SK-N-SH (cell line): ENCODE measurements around the gene BCL11B. TPM values are rescaled to one million over a fixed set of nuclear protein-coding genes. Genes with fewer than 3 reads are reported as not detected.

Source experiments
- CTCF ChIA-PET: fragments of 300-600, 350-600 bp; formaldehyde crosslinking; extraction: SDS; loops from one replicate; lab custom pipeline; 2021; lab: Yijun Ruan, JAX
- POLR2A ChIA-PET: fragments of 350-600 bp; sonication (Branson Sonifier 250); formaldehyde crosslinking; extraction: SDS; loops from one replicate; lab custom pipeline; 2020; ENCODE audit warnings: antibody characterized with exemption, inconsistent platforms; lab: Yijun Ruan, JAX
- DNase-seq: peaks from one replicate; pipeline ENCODE4 v3.0.0; 2012
- H2AFZ ChIP-seq: fragments of 200-600 bp; sonication (generic); 2 replicates; pipeline ENCODE4 v1.8.1; 2016; ENCODE audit warnings: antibody characterized with exemption, mild to moderate bottlenecking, low read depth
- H3F3A ChIP-seq: fragments of 200-600 bp; sonication (generic); replicated peaks from 2 replicates; pipeline ENCODE3; 2016; ENCODE audit warnings: antibody characterized with exemption, mild to moderate bottlenecking; ENCODE audit not compliant: insufficient read depth
- H3K27ac ChIP-seq, 2 experiments: fragments of 200-500 bp in 1 of 2; fragments of 200-600 bp in 1 of 2; sonication (Bioruptor generic) in 1 of 2; sonication (generic), shearing (Covaris generic) in 1 of 2; 2 replicates each; pipeline versions ENCODE4 v1.5.1 to v1.6.1; 2014 to 2016; ENCODE audit warnings: low read depth in 2 of 2, inconsistent platforms in 1 of 2, low read length in 1 of 2, mild to moderate bottlenecking in 1 of 2, mixed read lengths in 1 of 2
- H3K27me3 ChIP-seq: fragments of 200-600 bp; sonication (generic), shearing (Covaris generic); 2 replicates; pipeline ENCODE4 v1.6.1; 2016; ENCODE audit warnings: mixed run types; ENCODE audit not compliant: insufficient read depth
- H3K36me3 ChIP-seq, 2 experiments: fragments of 200-500 bp in 1 of 2; fragments of 200-600 bp in 1 of 2; sonication (Bioruptor generic) in 1 of 2; sonication (generic) in 1 of 2; replicated peaks in 1 of 2; 2 replicates each; pipeline versions ENCODE3 to v1.5.1; 2014 to 2016; ENCODE audit warnings: low read length in 1 of 2, mild to moderate bottlenecking in 1 of 2; ENCODE audit not compliant: insufficient read depth in 2 of 2, control insufficient read depth in 1 of 2
- H3K4me1 ChIP-seq, 2 experiments: fragments of 200-500 bp in 1 of 2; fragments of 200-600 bp in 1 of 2; sonication (Bioruptor generic) in 1 of 2; sonication (generic), shearing (Covaris generic) in 1 of 2; 2 replicates each; pipeline versions ENCODE4 v1.5.1 to v1.6.1; 2014 to 2016; ENCODE audit warnings: low read depth in 1 of 2, low read length in 1 of 2, mixed run types in 1 of 2; ENCODE audit not compliant: insufficient read depth in 2 of 2, control insufficient read depth in 1 of 2
- H3K4me2 ChIP-seq: fragments of 200-600 bp; sonication (generic), shearing (Covaris generic); 2 replicates; pipeline ENCODE4 v1.6.1; 2017; ENCODE audit warnings: mixed run types
- H3K4me3 ChIP-seq, 2 experiments: fragments of 200-500 bp in 1 of 2; fragments of 200-600 bp in 1 of 2; sonication (Bioruptor generic) in 1 of 2; sonication (generic), shearing (Covaris generic) in 1 of 2; 2 replicates each; pipeline versions ENCODE4 v1.5.1 to v1.8.1; 2014 to 2016; ENCODE audit warnings: low read depth in 2 of 2, inconsistent platforms in 1 of 2, low read length in 1 of 2, mild to moderate bottlenecking in 1 of 2, mixed read lengths in 1 of 2, moderate library complexity in 1 of 2
- H3K79me2 ChIP-seq: fragments of 200-600 bp; sonication (generic); 2 replicates; pipeline ENCODE4 v1.8.1; 2017; ENCODE audit warnings: mild to moderate bottlenecking; ENCODE audit not compliant: insufficient read depth
- H3K9ac ChIP-seq: fragments of 200-600 bp; sonication (generic); 2 replicates; pipeline ENCODE4 v1.6.1; 2017; ENCODE audit warnings: mixed run types
- H3K9me2 ChIP-seq: fragments of 200-600 bp; sonication (generic); 2 replicates; pipeline ENCODE4 v1.6.1; 2017; ENCODE audit warnings: mixed run types
- H3K9me3 ChIP-seq: fragments of 200-600 bp; sonication (generic); 2 replicates; pipeline ENCODE4 v1.6.1; 2017; ENCODE audit warnings: mixed run types, mild to moderate bottlenecking, moderate library complexity
- H4K20me1 ChIP-seq: fragments of 200-600 bp; sonication (generic); 2 replicates; pipeline ENCODE4 v1.6.1; 2017; ENCODE audit warnings: mild to moderate bottlenecking, mixed run types; ENCODE audit not compliant: insufficient read depth
- CHD2 ChIP-seq: fragments of 150-350 bp; IDR thresholded peaks from 2 replicates; pipeline ENCODE4 v1.6.1; 2018; ENCODE audit warnings: low read length; ENCODE audit not compliant: partially characterized antibody
- IRF3 ChIP-seq: fragments of 150-350 bp; IDR thresholded peaks from 2 replicates; pipeline ENCODE4 v1.6.1; 2016; ENCODE audit warnings: mild to moderate bottlenecking, low read depth, low read length
- JUND ChIP-seq: IDR thresholded peaks from 2 replicates; pipeline ENCODE4 v1.4.0; 2012
- MXI1 ChIP-seq: IDR thresholded peaks from 2 replicates; pipeline ENCODE4 v1.6.1; 2012; ENCODE audit warnings: mild to moderate bottlenecking, low read depth, low read length, improper control_type of control experiment
- RFX5 ChIP-seq: IDR thresholded peaks from 2 replicates; pipeline ENCODE4 v1.6.1; 2012; ENCODE audit warnings: mild to moderate bottlenecking, improper control_type of control experiment, low read length
- SIN3A ChIP-seq: IDR thresholded peaks from 2 replicates; pipeline ENCODE4 v1.6.1; 2012; ENCODE audit warnings: low read depth, mild to moderate bottlenecking, low read length, moderate library complexity, borderline replicate concordance
- TCF12 ChIP-seq: IDR thresholded peaks from 2 replicates; pipeline ENCODE4 v1.4.0; 2012
- USF1 ChIP-seq: IDR thresholded peaks from 2 replicates; pipeline ENCODE4 v1.4.0; 2012; ENCODE audit warnings: low read depth, borderline replicate concordance
- USF2 ChIP-seq: fragments of 150-350 bp; IDR thresholded peaks from 2 replicates; pipeline ENCODE4 v1.6.1; 2017; ENCODE audit warnings: antibody characterized with exemption, low read length, low read depth, borderline replicate concordance
- YY1 ChIP-seq: IDR thresholded peaks from 2 replicates; pipeline ENCODE4 v1.4.0; 2012; ENCODE audit warnings: low read depth, mild to moderate bottlenecking
- WGBS: methylation state at CpG from one replicate; pipeline ENCODE4 v1.1.6; 2017; ENCODE audit warnings: low lambda C conversion rate; 5-methylcytosine and 5-hydroxymethylcytosine counted together
- polyA plus RNA-seq, 3 experiments: library from polyadenylated mRNA; depleted of rRNA; stranded (reverse); fragments of >200 nt; gene quantifications; 2 replicates each; pipeline ENCODE4 v1.2.3, GENCODE V29; 2012
- TF ChIP-seq, protein P1 (sequence below): fragments of 200-600 bp; sonication (generic); IDR thresholded peaks from 2 replicates; pipeline ENCODE4 v1.6.1; 2017; ENCODE audit warnings: antibody characterized with exemption, mild to moderate bottlenecking, moderate library complexity
- TF ChIP-seq, protein P2 (sequence below): IDR thresholded peaks from 2 replicates; pipeline ENCODE4 v1.6.1; 2012; ENCODE audit warnings: mild to moderate bottlenecking, low read depth, low read length, moderate library complexity
- TF ChIP-seq, protein P3 (sequence below): IDR thresholded peaks from 2 replicates; pipeline ENCODE4 v1.4.0; 2012; ENCODE audit warnings: low read depth, borderline replicate concordance

The BCL11B gene
- polyA plus RNA-seq, 1 of the 3 experiments (the other 2 are of a cell fraction) = not detected

DNA sequence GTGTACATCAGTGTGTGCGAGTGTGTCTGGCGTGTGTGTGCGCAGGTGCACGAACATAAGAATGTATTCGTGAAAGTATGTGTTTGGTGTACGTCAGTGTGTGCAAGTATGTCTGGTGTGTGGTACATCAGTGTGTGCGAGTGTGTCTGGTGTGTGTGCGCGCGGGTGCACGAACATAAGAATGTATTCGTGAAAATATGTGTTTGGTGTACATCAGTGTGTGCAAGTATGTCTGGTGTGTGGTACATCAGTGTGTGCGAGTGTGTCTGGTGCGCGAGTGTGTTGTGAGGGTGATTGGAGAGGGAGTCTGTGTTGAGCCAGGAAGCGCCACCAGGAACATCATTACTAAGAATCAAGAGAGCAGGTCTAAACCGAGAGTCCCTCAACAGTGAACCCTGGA, 143.8 kb downstream of the BCL11B start (continued):
- TF ChIP-seq, protein P1, sequence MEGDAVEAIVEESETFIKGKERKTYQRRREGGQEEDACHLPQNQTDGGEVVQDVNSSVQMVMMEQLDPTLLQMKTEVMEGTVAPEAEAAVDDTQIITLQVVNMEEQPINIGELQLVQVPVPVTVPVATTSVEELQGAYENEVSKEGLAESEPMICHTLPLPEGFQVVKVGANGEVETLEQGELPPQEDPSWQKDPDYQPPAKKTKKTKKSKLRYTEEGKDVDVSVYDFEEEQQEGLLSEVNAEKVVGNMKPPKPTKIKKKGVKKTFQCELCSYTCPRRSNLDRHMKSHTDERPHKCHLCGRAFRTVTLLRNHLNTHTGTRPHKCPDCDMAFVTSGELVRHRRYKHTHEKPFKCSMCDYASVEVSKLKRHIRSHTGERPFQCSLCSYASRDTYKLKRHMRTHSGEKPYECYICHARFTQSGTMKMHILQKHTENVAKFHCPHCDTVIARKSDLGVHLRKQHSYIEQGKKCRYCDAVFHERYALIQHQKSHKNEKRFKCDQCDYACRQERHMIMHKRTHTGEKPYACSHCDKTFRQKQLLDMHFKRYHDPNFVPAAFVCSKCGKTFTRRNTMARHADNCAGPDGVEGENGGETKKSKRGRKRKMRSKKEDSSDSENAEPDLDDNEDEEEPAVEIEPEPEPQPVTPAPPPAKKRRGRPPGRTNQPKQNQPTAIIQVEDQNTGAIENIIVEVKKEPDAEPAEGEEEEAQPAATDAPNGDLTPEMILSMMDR = no peak
- TF ChIP-seq MXI1 (no peak), TCF12 (no peak)

DNA sequence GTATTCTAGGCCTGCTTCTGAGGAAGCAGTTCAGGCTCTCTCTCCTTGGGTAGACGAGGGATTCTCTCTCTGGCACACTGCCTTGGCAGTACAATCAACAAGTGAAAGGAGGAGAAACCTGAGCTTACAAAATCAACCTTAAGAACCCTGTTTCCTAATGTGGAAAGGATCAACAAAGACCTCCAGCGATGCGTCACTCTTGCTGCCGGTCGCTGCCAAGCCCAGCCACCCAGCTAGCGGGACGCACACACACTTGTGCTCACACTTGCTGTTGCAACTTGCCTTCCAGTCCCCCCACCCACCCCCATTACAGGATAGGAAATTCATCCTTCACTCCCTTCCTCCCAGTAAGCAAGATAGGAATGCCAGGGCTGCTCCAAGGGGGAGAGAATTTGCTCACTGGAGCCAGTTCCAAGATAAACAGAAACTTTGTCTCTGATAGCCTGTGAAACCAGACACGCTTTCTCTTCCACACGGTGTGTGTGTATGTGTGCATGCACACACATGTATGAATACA, 144.3 kb downstream of the BCL11B start:
- H3K4me3 ChIP-seq = no peak overlapping the region
- CTCF ChIA-PET = interaction anchor here (1.1 kb wide), 1 partner anchor 138 kb away, joined by 5 read pairs; no protein-coding TSS in a partner anchor
- no peaks in the 10 kb centered on the region for H3F3A ChIP-seq
- no peak overlapping the region for H3K4me2 ChIP-seq
- H4K20me1 ChIP-seq = no peaks in the 10 kb centered on the region
- POLR2A ChIA-PET = no interaction called here
- no peaks in the 10 kb centered on the region for H3K36me3 ChIP-seq
- no peak overlapping the region for H2AFZ ChIP-seq
- no peaks in the 10 kb centered on the region for H3K4me1 ChIP-seq
- H3K27ac ChIP-seq = no peak overlapping the region
- H3K79me2 ChIP-seq = no peaks in the 10 kb centered on the region
- H3K9me2 ChIP-seq = no peaks in the 10 kb centered on the region
- peaks cover 65% of the 10 kb centered on the region for H3K27me3 ChIP-seq
- no peak overlapping the region for H3K9ac ChIP-seq
- 5% methylated on average over 9 of the region's 9 CpGs for WGBS
- H3K9me3 ChIP-seq = no peaks in the 10 kb centered on the region
- no peak for DNase-seq
- TF ChIP-seq YY1 = no peak
- TF ChIP-seq CHD2 = no peak
- TF ChIP-seq SIN3A = no peak
- no peak for TF ChIP-seq USF2
- no peak for TF ChIP-seq USF1
- TF ChIP-seq, all 33 proteins: peak for 0

DNA sequence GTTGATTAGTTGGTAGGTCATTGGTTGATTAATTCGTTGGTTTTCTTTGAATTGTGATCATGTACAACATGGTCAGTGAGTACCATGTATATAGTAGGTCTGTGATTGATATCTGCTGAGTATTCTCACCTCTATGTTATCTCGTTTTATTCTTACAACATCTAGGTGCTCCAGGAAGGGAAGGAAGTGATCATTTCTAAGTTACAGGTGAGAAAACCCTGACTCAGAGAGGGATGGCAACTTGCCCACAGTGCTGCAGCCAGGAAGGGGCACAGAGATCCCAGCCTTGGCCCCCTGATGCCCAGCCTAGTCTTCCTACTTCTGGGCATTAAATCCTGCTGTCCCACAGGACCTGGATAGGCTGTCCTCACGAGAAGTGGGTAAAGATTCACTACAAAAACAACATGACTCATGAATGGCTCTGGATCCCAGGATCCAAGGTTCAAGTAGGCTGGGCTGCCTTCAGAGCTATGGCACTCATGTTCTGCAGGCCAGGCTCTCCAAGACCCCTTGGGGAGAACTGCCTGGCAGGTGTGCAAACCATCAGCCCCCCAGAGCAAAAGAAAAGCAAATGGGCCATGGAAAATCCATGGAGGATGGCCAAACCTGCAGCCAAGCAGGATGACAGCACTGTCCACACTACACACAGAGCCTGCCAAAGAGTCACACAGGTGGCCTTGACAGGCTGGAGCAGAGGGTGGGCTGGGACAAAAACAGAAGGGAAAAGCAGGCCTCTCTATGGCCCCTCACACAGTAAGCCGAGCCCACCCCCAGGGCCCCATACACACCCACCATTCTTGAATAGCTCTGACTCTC, 146.2 kb downstream of the BCL11B start:
- Histone ChIP-seq H3K79me2 (no peaks in the 10 kb centered on the region), H4K20me1 (no peaks in the 10 kb centered on the region), H3K9me3 (no peaks in the 10 kb centered on the region), H3K27me3 (peaks cover 67% of the 10 kb centered on the region), H3F3A (no peaks in the 10 kb centered on the region), H3K9me2 (no peaks in the 10 kb centered on the region), H3K9ac (no peak overlapping the region), H3K4me3 (no peak overlapping the region), H3K4me1 (no peaks in the 10 kb centered on the region), H3K4me2 (no peak overlapping the region), H3K27ac (no peak overlapping the region), H2AFZ (no peak overlapping the region), H3K36me3 (no peaks in the 10 kb centered on the region)
- DNase-seq = no peak
- CTCF ChIA-PET = no interaction called here
- 0% methylated on average over 4 of the region's 4 CpGs for WGBS
- POLR2A ChIA-PET = no interaction called here
- no peak for TF ChIP-seq CHD2
- TF ChIP-seq RFX5 = no peak
- TF ChIP-seq, protein P2, sequence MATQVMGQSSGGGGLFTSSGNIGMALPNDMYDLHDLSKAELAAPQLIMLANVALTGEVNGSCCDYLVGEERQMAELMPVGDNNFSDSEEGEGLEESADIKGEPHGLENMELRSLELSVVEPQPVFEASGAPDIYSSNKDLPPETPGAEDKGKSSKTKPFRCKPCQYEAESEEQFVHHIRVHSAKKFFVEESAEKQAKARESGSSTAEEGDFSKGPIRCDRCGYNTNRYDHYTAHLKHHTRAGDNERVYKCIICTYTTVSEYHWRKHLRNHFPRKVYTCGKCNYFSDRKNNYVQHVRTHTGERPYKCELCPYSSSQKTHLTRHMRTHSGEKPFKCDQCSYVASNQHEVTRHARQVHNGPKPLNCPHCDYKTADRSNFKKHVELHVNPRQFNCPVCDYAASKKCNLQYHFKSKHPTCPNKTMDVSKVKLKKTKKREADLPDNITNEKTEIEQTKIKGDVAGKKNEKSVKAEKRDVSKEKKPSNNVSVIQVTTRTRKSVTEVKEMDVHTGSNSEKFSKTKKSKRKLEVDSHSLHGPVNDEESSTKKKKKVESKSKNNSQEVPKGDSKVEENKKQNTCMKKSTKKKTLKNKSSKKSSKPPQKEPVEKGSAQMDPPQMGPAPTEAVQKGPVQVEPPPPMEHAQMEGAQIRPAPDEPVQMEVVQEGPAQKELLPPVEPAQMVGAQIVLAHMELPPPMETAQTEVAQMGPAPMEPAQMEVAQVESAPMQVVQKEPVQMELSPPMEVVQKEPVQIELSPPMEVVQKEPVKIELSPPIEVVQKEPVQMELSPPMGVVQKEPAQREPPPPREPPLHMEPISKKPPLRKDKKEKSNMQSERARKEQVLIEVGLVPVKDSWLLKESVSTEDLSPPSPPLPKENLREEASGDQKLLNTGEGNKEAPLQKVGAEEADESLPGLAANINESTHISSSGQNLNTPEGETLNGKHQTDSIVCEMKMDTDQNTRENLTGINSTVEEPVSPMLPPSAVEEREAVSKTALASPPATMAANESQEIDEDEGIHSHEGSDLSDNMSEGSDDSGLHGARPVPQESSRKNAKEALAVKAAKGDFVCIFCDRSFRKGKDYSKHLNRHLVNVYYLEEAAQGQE = no peak
- TF ChIP-seq, protein P3, sequence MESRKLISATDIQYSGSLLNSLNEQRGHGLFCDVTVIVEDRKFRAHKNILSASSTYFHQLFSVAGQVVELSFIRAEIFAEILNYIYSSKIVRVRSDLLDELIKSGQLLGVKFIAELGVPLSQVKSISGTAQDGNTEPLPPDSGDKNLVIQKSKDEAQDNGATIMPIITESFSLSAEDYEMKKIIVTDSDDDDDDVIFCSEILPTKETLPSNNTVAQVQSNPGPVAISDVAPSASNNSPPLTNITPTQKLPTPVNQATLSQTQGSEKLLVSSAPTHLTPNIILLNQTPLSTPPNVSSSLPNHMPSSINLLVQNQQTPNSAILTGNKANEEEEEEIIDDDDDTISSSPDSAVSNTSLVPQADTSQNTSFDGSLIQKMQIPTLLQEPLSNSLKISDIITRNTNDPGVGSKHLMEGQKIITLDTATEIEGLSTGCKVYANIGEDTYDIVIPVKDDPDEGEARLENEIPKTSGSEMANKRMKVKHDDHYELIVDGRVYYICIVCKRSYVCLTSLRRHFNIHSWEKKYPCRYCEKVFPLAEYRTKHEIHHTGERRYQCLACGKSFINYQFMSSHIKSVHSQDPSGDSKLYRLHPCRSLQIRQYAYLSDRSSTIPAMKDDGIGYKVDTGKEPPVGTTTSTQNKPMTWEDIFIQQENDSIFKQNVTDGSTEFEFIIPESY = no peak
- no peak for TF ChIP-seq IRF3
- TF ChIP-seq JUND = no peak
